Measurements from ENCODE around the gene DUSP22. TPM values are rescaled to one million over a fixed set of nuclear protein-coding genes. Genes with fewer than 3 reads are reported as not detected.
"Not testable (repeated sequence)": the region's sequence is repeated elsewhere in the genome, so short reads cannot be mapped to it uniquely, and the experiment has no call there.

The DUSP22 gene, protein sequence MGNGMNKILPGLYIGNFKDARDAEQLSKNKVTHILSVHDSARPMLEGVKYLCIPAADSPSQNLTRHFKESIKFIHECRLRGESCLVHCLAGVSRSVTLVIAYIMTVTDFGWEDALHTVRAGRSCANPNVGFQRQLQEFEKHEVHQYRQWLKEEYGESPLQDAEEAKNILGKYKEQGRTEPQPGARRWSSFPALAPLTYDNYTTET
- 10 to 100 TPM; 38.1 to 47.8 TPM for total RNA-seq

DNA sequence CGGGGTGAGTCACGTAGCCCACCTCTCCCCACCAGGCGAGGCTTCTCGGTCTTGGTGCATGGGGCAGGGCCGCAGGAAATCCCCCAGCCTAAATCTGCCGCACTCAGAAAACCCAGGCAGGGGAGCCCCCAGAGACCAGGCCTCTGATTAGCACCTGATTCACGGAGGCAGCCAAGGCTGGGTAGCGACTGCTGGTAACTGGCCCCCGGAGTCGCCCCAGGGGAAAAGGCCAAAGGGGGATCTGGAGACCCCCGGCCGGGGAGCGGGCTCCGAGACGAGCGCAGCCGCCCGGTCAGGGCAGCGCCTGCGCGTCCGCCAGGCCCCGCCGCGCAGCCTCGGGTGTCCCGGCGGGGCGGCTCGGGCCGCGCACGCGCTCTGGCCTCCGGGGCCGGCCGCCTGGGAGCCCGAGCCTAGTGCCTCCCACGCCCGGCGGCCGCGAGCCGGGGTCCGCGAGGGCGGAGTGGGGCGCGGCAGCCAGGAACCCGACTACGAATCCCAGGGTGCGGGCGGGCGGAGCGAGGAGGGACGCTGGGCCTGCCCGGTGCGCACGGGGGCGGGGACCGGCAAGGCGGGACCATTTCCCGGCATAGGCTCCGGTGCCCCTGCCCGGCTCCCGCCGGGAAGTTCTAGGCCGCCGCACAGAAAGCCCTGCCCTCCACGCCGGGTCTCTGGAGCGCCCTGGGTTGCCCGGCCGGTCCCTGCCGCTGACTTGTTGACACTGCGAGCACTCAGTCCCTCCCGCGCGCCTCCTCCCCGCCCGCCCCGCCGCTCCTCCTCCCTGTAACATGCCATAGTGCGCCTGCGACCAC, at the start of gene DUSP22:
DUSP22 (plus strand) TSS at position 791 of the 809 bp plus-strand sequence. CDS start 53 bp downstream, outside the sequence.
- CTCF ChIA-PET, result interaction anchor here (1.2 to 2.6 kb wide), 7 partner anchors 26 to 301 kb away, joined by 3 to 12 read pairs (median 7); no protein-coding TSS in a partner anchor
- peak; percentile 76 for ATAC-seq
- peaks cover 63% of the 10 kb centered on the region for H3K4me1 Mint-ChIP-seq
- peaks cover 28% of the 10 kb centered on the region for H3K36me3 Mint-ChIP-seq
- H3K27me3 Mint-ChIP-seq, result no peaks in the 10 kb centered on the region
- H3K9me3 Mint-ChIP-seq (ENCODE audit: low read depth), result no peaks in the 10 kb centered on the region
- DNase-seq, result peak; percentile 91
- H3K4me3 Mint-ChIP-seq, result peak within 1 kb of the TSS; percentile 92
- H3K27ac Mint-ChIP-seq, result peak within 1 kb of the TSS; percentile 92

DNA sequence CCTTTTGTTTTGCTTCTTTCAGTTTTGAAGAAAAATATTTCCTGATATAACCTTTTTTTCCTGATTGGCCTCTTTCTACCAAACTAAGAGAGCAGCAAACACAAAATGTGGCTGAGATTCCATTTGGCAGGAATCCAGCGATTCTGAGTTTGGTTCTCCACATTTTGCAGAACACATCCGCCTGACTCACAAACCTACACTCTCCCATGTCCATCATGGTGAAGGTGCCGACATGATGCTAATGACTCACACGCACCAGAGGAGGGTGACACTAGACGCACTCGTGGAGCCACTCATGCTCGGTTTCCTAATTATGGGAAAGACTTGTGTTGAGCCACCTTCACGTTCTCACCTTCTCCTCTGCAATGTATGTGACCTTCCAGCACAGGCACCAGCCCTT, 45.9 kb upstream of the DUSP22 start:
- Mint-ChIP-seq H3K27me3 (peaks cover 8% of the 10 kb centered on the region), H3K27ac (no peak overlapping the region), H3K4me1 (peaks cover 10% of the 10 kb centered on the region), H3K4me3 (no peak overlapping the region), H3K9me3 (ENCODE audit: low read depth) (no peaks in the 10 kb centered on the region), H3K36me3 (peaks cover 13% of the 10 kb centered on the region)
- DNase-seq (no peak), ATAC-seq (no peak)
- CTCF ChIA-PET, result no interaction called here

DNA sequence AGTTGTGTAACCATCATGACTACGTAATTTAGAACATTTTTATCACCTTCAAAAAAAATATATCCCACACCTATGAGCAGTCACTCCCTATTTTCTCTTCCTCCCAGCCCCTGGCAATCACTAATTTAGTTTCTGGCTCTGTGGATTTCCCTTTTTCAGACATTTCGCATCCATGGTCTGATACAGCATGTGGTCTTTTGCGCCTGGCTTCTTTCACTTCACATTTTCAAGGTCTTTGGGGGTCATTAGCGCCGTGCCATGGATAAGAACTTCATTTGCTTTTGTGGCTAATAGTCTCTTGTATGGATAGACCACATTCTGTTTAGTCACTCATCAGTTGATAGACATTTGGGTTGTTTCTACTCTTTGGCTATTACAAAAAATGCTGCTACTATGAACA, 44.9 kb upstream of the DUSP22 start:
- no peak overlapping the region for H3K27ac Mint-ChIP-seq
- H3K36me3 Mint-ChIP-seq, result peaks cover 14% of the 10 kb centered on the region
- ATAC-seq (no peak), DNase-seq (no peak)
- no peak overlapping the region for H3K4me3 Mint-ChIP-seq
- CTCF ChIA-PET, result no interaction called here
- no peaks in the 10 kb centered on the region for H3K9me3 Mint-ChIP-seq (ENCODE audit: low read depth)
- H3K27me3 Mint-ChIP-seq, result peaks cover 8% of the 10 kb centered on the region
- H3K4me1 Mint-ChIP-seq, result peaks cover 17% of the 10 kb centered on the region

DNA sequence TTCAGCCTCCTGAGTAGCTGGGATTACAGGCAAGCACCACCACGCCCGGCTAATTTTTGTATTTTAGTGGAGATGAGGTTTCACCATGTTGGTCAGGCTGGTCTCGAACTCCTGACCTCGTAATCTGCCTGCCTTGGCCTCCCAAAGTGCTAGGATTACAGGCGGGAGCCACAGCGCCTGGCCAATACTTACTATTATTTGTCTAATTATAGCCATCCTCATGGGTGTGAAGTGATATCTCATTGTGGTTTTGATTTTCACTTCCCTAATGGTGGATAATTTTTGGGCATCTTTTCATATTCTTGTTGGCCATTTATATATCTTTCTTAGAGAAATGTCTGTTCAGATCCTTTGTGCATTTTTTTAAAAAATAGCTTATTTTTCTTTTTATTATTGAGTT, 44.2 kb upstream of the DUSP22 start:
- H3K36me3 Mint-ChIP-seq, result peaks cover 11% of the 10 kb centered on the region
- H3K4me1 Mint-ChIP-seq, result peaks cover 24% of the 10 kb centered on the region
- not testable (repeated sequence) for H3K27ac Mint-ChIP-seq; ATAC-seq; H3K9me3 Mint-ChIP-seq (ENCODE audit: low read depth); DNase-seq; H3K27me3 Mint-ChIP-seq; H3K4me3 Mint-ChIP-seq
- CTCF ChIA-PET, result interaction anchor here (1.3 kb wide), 1 partner anchor 10 kb away, joined by 3 read pairs; no protein-coding TSS in a partner anchor

DNA sequence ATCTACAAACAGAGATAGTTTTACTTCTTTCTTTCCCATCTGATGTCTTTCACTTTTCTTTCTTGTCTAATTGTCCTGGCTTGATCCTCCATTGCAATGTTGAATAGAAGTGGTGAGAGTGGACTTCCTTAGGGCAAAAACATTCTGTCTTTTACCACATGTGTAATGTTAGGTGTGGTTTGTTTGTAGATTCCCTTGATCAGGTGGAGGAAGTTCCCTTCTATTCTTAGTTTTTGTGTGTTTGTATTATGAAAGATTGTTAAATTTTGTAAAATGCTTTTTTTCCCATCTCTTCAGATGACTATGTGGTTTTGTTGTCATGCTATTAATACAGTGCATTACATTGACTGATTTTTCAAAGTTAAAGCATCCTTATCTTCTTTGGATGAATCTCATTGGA, 41.6 kb upstream of the DUSP22 start:
- Mint-ChIP-seq H3K36me3 (peaks cover 9% of the 10 kb centered on the region), H3K9me3 (ENCODE audit: low read depth) (no peaks in the 10 kb centered on the region), H3K4me3 (no peak overlapping the region), H3K4me1 (peaks cover 46% of the 10 kb centered on the region), H3K27me3 (no peaks in the 10 kb centered on the region), H3K27ac (peak overlapping the region; percentile 53)
- no peak for ATAC-seq
- DNase-seq, result no peak
- CTCF ChIA-PET, result no interaction called here

DNA sequence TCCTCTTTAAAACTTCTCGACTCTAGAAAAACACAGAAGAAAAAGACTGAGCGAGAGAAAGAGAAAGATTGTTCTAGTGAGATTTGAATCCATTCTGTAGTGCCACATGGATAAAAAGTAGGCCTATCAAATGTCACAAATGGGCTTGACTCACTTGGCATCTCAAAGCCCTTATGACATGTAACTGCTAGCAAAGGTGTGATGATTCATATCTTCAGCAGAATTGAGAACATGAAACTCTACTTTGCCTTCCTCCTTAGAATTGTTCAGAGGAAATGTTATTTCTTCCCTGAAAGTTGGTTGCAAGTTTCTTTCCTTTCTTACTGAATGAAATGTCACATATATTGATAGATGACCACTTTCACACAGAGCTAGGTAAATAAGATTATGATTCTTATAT, 40.4 kb upstream of the DUSP22 start:
- CTCF ChIA-PET, result interaction anchor here (0.6 to 1.4 kb wide), 4 partner anchors 19 to 63 kb away, joined by 3 to 4 read pairs (median 4); no protein-coding TSS in a partner anchor
- H3K4me3 Mint-ChIP-seq, result peak overlapping the region; percentile 24
- peaks cover 9% of the 10 kb centered on the region for H3K36me3 Mint-ChIP-seq
- no peaks in the 10 kb centered on the region for H3K9me3 Mint-ChIP-seq (ENCODE audit: low read depth)
- ATAC-seq (peak; percentile 76), DNase-seq (no peak)
- H3K27ac Mint-ChIP-seq, result peak overlapping the region; percentile 91
- peaks cover 53% of the 10 kb centered on the region for H3K4me1 Mint-ChIP-seq
- H3K27me3 Mint-ChIP-seq, result no peaks in the 10 kb centered on the region

DNA sequence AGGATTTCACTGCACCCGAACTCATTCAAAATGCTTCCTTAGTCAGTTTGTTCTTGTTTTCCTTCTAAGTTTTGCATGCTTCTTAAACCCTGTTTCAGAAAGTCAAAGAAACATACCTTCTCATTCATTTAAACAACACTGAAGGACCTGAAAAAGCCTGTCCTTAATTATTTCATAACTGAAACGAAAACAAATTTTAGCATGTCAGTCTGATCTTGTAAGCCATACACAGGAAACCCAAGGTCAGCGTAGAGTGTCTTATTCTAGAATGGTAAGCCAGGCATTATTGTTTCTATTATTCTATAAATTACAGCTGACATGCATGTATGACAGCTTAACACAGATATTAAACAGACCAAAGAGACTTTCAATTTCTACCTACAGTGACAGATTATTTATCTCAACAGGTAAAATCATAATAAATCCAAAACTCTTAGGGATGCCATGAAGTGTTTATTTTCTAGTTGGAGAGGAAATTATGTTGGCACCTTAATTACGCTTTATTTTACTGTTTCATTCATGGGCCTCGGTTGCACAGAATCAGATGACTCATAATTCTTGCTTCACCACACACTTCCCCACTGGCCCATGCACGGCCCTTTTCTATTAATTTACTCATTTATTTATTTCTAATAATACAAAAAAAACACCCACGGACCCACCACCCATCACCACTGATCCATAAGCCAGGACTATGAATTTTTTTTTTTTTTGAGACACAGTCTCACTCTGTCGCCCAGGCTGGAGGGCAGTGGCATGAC, 39.3 kb upstream of the DUSP22 start:
- no peaks in the 10 kb centered on the region for H3K27me3 Mint-ChIP-seq
- CTCF ChIA-PET, result interaction anchor here (1.0 to 1.4 kb wide), 3 partner anchors 32 to 64 kb away, joined by 3 to 4 read pairs (median 4); no protein-coding TSS in a partner anchor
- peaks cover 7% of the 10 kb centered on the region for H3K36me3 Mint-ChIP-seq
- DNase-seq (no peak), ATAC-seq (peak; percentile 46)
- H3K4me3 Mint-ChIP-seq, result peak overlapping the region; percentile 47
- H3K4me1 Mint-ChIP-seq, result peaks cover 62% of the 10 kb centered on the region
- H3K27ac Mint-ChIP-seq, result peak overlapping the region; percentile 91
- H3K9me3 Mint-ChIP-seq (ENCODE audit: low read depth), result no peaks in the 10 kb centered on the region

DNA sequence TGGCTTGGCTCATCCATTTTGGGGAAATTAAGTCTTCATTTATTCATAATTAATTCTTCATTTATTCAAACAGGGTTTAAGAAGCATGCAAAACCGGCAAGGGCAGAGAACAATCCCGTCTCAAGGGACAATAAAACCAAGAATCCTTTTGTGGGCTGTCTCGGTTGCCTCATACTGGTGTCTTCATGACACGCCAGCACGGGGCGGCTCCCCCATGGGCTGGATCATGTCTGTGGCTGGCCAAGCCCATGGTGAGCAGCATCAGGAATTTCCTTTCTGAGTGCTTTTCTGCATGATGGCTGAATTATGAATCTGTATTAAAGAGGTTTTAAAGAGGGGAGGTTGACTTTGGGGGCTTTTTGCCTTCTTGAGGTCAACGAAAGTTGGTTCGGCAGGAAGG, 38.3 kb upstream of the DUSP22 start:
- H3K36me3 Mint-ChIP-seq, result peaks cover 5% of the 10 kb centered on the region
- CTCF ChIA-PET, result interaction anchor here (1.6 kb wide), 1 partner anchor 12 kb away, joined by 4 read pairs; no protein-coding TSS in a partner anchor
- H3K27ac Mint-ChIP-seq, result peak overlapping the region; percentile 30
- ATAC-seq (no peak), DNase-seq (no peak)
- H3K4me3 Mint-ChIP-seq, result no peak overlapping the region
- H3K4me1 Mint-ChIP-seq, result peaks cover 68% of the 10 kb centered on the region
- H3K9me3 Mint-ChIP-seq (ENCODE audit: low read depth), result no peaks in the 10 kb centered on the region
- H3K27me3 Mint-ChIP-seq, result no peaks in the 10 kb centered on the region

DNA sequence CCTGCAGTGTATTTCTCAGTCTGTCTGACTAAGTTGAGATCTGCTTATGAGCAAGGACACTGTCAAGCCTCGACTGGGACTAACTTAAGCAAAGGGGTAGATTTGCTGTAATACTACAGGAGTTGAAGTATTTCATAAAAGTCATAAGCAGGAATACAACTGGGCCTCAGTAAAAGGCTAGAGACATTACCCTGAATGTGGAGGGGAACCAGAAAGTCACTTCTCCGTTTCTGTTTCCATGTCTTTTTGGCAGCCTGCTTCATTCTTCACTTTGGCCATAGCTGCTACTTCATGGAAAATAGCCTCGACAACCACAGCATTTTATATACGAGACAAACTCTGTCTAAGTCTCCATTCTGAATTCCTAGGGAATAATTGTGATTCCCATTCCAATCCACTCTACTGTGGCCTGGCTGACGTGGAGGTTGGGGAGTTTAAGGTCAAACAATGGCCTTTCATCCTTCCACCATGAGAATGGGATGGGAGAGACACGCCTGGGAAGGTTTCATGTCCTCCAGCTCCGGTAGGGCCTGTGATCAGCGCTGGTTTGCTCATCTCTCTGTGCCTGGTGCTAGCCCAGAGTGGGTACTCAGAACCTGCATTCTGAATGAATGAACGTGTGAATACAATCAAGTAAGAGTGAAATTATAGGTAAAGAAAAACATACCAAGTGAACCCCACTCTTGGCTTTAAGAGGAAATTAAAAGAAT, 37.1 kb upstream of the DUSP22 start:
- peaks cover 79% of the 10 kb centered on the region for H3K4me1 Mint-ChIP-seq
- H3K36me3 Mint-ChIP-seq, result peaks cover 7% of the 10 kb centered on the region
- ATAC-seq, result peak; percentile 6
- DNase-seq, result no peak
- CTCF ChIA-PET, result interaction anchor here (0.8 to 1.6 kb wide), 4 partner anchors 11 to 78 kb away, joined by 3 to 4 read pairs (median 4); no protein-coding TSS in a partner anchor
- no peaks in the 10 kb centered on the region for H3K27me3 Mint-ChIP-seq
- peak overlapping the region; percentile 69 for H3K27ac Mint-ChIP-seq
- H3K4me3 Mint-ChIP-seq, result no peak overlapping the region
- no peaks in the 10 kb centered on the region for H3K9me3 Mint-ChIP-seq (ENCODE audit: low read depth)

DNA sequence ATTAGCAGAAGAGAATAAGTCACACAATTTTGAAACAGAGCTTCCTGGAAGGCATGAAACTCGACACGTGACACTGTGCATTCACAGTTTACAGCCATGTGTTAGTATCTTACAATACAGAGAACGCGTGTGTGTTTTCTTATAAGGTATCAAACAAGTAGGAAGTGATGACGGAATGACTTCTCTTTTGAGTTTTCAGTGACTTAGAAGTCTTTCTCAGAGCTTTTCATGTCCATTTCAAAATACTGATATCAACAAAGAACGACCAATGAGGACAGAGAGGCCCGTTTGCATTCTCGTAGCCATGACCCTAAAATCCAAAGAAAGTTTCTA, 36.6 kb upstream of the DUSP22 start:
- Mint-ChIP-seq H3K27ac (peak overlapping the region; percentile 69), H3K36me3 (peaks cover 6% of the 10 kb centered on the region), H3K27me3 (no peaks in the 10 kb centered on the region), H3K4me3 (no peak overlapping the region), H3K9me3 (ENCODE audit: low read depth) (no peaks in the 10 kb centered on the region), H3K4me1 (peaks cover 81% of the 10 kb centered on the region)
- DNase-seq (no peak), ATAC-seq (peak; percentile 18)
- CTCF ChIA-PET, result interaction anchor here (0.8 to 1.6 kb wide), 4 partner anchors 10 to 77 kb away, joined by 3 to 4 read pairs (median 4); no protein-coding TSS in a partner anchor

DNA sequence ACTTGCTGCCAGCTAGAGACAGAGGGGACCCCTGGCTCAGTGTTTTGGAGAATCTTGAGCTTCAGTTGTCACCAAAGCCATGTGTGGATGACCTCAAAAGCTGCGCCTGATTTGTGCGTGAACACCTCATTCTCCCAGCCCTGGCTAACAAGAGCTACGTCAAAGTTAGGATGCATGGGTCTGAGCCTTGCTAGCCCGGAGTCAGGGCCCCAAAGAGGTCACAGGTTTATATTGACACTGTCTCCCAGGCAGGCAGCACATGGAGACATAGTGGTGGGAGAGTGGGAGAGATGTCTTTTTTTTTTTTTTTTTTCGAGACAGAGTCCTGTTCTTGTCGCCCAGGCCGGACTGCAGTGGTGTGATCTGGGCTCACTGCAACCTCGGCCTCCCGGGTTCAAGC, 36.1 kb upstream of the DUSP22 start:
- no peak for DNase-seq
- CTCF ChIA-PET, result interaction anchor here (1.4 kb wide), 2 partner anchors 26 to 33 kb away, joined by 3 to 4 read pairs; no protein-coding TSS in a partner anchor
- peak overlapping the region; percentile 69 for H3K27ac Mint-ChIP-seq
- ATAC-seq, result no peak
- peaks cover 5% of the 10 kb centered on the region for H3K36me3 Mint-ChIP-seq
- no peak overlapping the region for H3K4me3 Mint-ChIP-seq
- H3K9me3 Mint-ChIP-seq (ENCODE audit: low read depth), result no peaks in the 10 kb centered on the region
- H3K27me3 Mint-ChIP-seq, result no peaks in the 10 kb centered on the region
- peaks cover 80% of the 10 kb centered on the region for H3K4me1 Mint-ChIP-seq

DNA sequence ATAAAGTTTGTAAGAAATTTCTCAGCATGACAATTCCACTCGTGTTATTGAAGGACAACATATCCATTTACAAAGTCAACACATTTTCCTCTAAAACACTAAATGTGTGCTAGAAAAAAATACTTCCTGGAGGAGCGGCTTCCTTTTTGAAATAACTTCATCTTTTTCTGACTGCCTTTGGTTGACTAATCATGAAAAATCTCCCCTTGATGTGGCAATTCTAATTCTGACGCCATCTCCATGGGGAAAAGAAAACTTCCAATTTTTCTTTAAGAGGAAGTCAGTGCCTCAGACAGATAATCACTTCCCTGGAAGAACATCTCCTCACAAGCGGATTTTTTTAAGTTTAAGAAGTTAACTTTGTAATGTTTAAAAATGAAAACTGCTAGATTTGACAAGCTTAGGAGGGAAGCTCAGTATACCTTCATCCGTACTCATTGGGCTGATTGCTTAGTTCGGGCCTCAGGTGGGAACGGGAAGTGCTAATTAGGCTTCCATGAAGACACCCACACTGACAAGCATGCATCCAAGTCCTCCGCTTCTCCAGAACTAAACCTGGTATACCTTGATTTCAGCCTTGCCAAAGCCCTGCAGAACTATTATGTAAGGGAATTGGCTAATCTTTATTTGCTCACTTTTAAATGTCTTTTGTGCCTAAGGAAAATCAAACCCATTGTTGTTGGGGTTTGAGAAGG, 35.1 kb upstream of the DUSP22 start:
- no peak for DNase-seq
- peaks cover 72% of the 10 kb centered on the region for H3K4me1 Mint-ChIP-seq
- no peaks in the 10 kb centered on the region for H3K9me3 Mint-ChIP-seq (ENCODE audit: low read depth)
- ATAC-seq, result no peak
- H3K27ac Mint-ChIP-seq, result no peak overlapping the region
- CTCF ChIA-PET, result interaction anchor here (1.4 kb wide), 1 partner anchor 27 kb away, joined by 3 read pairs; no protein-coding TSS in a partner anchor
- no peak overlapping the region for H3K4me3 Mint-ChIP-seq
- H3K36me3 Mint-ChIP-seq, result peaks cover 5% of the 10 kb centered on the region
- H3K27me3 Mint-ChIP-seq, result no peaks in the 10 kb centered on the region
